ENCODE measurements around the gene GGCX. TPM values are rescaled to one million over a fixed set of nuclear protein-coding genes. Genes with fewer than 3 reads are reported as not detected.
A peak's percentile ranks its signal among the peaks of the same experiment; 100 is the strongest.

GGCX gene
- total and polyA plus RNA-seq, 2 of the 13 experiments (the other 11 are each of a cell fraction or from before 2014, with no cell fraction given), result 72.5 to 103 TPM

- TF ChIP-seq ARID4A (CRISPR knock-in tag; IDR thresholded peaks at IDR 0.05; ENCODE audit: borderline replicate concordance) (peak; percentile 38; the same call in 1 of the 2 replicates), PHF21A (CRISPR knock-in tag; IDR thresholded peaks at IDR 0.05) (0 out of 2 replicates have a peak, but pooled peaks have one; percentile 22), SNRNP70 (IDR thresholded peaks at IDR 0.05; ENCODE audit: low read depth, low read length) (no peak), ZBED4 (CRISPR knock-in tag; IDR thresholded peaks at IDR 0.05; ENCODE audit: borderline replicate concordance) (no peak), ZC3H4 (CRISPR knock-in tag; IDR thresholded peaks at IDR 0.05; ENCODE audit: borderline replicate concordance) (no peak), ZNF205 (CRISPR knock-in tag; IDR thresholded peaks at IDR 0.05) (no peak), ZNF687 (CRISPR knock-in tag; IDR thresholded peaks at IDR 0.05) (peak; percentile 81), ZBTB37 (CRISPR knock-in tag; IDR thresholded peaks at IDR 0.05) (0 out of 2 replicates have a peak, but pooled peaks have one; percentile 49), ZNF18 (CRISPR knock-in tag; IDR thresholded peaks at IDR 0.05; ENCODE audit: insufficient replicate concordance) (no peak), MAZ (IDR thresholded peaks at IDR 0.05; ENCODE audit: borderline replicate concordance, low read depth, low read length) (no peak), MAZ (CRISPR knock-in tag; IDR thresholded peaks at IDR 0.05; ENCODE audit: low read depth) (no peak), NFE2L1 (CRISPR knock-in tag; IDR thresholded peaks at IDR 0.05; ENCODE audit: borderline replicate concordance) (0 out of 2 replicates have a peak, but pooled peaks have one; percentile 26), HOXA3 (CRISPR knock-in tag; IDR thresholded peaks at IDR 0.05) (peak; percentile 60; the same call in 1 of the 2 replicates)
Observed at GRCh38 chr2:85593023-85593422, 31.7 kb upstream of the GGCX start (continued).

All from HepG2 (cell line).